GM21423 (cell line): ENCODE results near the gene FNIP2.
"Not testable (repeated sequence)": the region's sequence is repeated elsewhere in the genome, so short reads cannot be mapped to it uniquely, and the experiment has no call there.

Source experiments
- ATAC-seq: cut with Tn5 transposase; IDR thresholded peaks from one replicate; pipeline ENCODE4 v1.9.1; 2021; ENCODE audit warnings: mild to moderate bottlenecking, moderate library complexity; ENCODE audit not compliant: unreplicated experiment

Gene FNIP2

GRCh38 chr4:158768555-158769174, at the start of gene FNIP2:
Gene FNIP2, plus strand, starts transcription at chr4:158769026. Its CDS starts 187 bp downstream, at chr4:158769213.
- peak; percentile 78 for ATAC-seq

GRCh38 chr4:158721680-158722079, 47.1 kb upstream of the FNIP2 start:
- no peak for ATAC-seq

- peak; percentile 3 for ATAC-seq
Observed at GRCh38 chr4:158722291-158722916, 46.4 kb upstream of the FNIP2 start.

GRCh38 chr4:158722917-158723793, 45.7 kb upstream of the FNIP2 start, which contains the start of gene PPID:
Gene PPID, minus strand, starts transcription at chr4:158723396. Its CDS starts 108 bp downstream, at chr4:158723288.
- peak; percentile 99 for ATAC-seq

- ATAC-seq, result no peak
Observed at GRCh38 chr4:158724637-158725036, 44.2 kb upstream of the FNIP2 start.

GRCh38 chr4:158726633-158727032, 42.2 kb upstream of the FNIP2 start:
- no peak for ATAC-seq

- ATAC-seq, result no peak
Observed at GRCh38 chr4:158728236-158728635, 40.6 kb upstream of the FNIP2 start.

- peak; percentile 95 for ATAC-seq
Observed at GRCh38 chr4:158729716-158730559, 38.9 kb upstream of the FNIP2 start.

GRCh38 chr4:158738866-158739265, 30.0 kb upstream of the FNIP2 start:
- no peak for ATAC-seq

GRCh38 chr4:158739600-158739999, 29.2 kb upstream of the FNIP2 start:
- no peak for ATAC-seq

- no peak for ATAC-seq
Observed at GRCh38 chr4:158741326-158742021, 27.4 kb upstream of the FNIP2 start.

- ATAC-seq, result not testable (repeated sequence)
Observed at GRCh38 chr4:158746537-158746936, 22.3 kb upstream of the FNIP2 start.

GRCh38 chr4:158750379-158750778, 18.4 kb upstream of the FNIP2 start:
- no peak for ATAC-seq

GRCh38 chr4:158754385-158755180, 14.2 kb upstream of the FNIP2 start:
- no peak for ATAC-seq

GRCh38 chr4:158755819-158756218, 13.0 kb upstream of the FNIP2 start:
- ATAC-seq, result not testable (repeated sequence)

GRCh38 chr4:158756588-158756987, 12.2 kb upstream of the FNIP2 start:
- no peak for ATAC-seq

- ATAC-seq, result no peak
Observed at GRCh38 chr4:158758142-158758541, 10.7 kb upstream of the FNIP2 start.

- no peak for ATAC-seq
Observed at GRCh38 chr4:158758703-158759102, 10.1 kb upstream of the FNIP2 start.

- ATAC-seq, result not testable (repeated sequence)
Observed at GRCh38 chr4:158759539-158759938, 9.3 kb upstream of the FNIP2 start.
